ENCODE data around the gene CHGA. TPM values are rescaled to one million over a fixed set of nuclear protein-coding genes. Genes with fewer than 3 reads are reported as not detected.

CHGA gene
- not detected for total RNA-seq

GRCh38 chr14:92922883-92923743, at the start of gene CHGA:
Gene CHGA (plus strand): TSS chr14:92923150. CDS start chr14:92923360, 210 bp downstream.
- ChIA-PET POLR2A (no interaction called here), CTCF (no interaction called here)

GRCh38 chr14:92874962-92875661, 47.8 kb upstream of the CHGA start:
- H3K4me1 Mint-ChIP-seq (ENCODE audit: low read depth) = no peaks in the 10 kb centered on the region
- DNase-seq (no peak), ATAC-seq (no peak)
- no peaks in the 10 kb centered on the region for H3K9me3 Mint-ChIP-seq (ENCODE audit: insufficient read depth)
- ChIA-PET POLR2A (no interaction called here), CTCF (no interaction called here)
- H3K36me3 Mint-ChIP-seq (ENCODE audit: low read depth) = no peaks in the 10 kb centered on the region
- H3K27ac Mint-ChIP-seq = no peak overlapping the region
- H3K27me3 Mint-ChIP-seq (ENCODE audit: low read depth) = peaks cover 17% of the 10 kb centered on the region
- H3K4me3 Mint-ChIP-seq = no peak overlapping the region

More at GRCh38 chr14:92922883-92923743, at the start of gene CHGA:
- H3K4me3 Mint-ChIP-seq = no peak within 1 kb of the TSS
- H3K9me3 Mint-ChIP-seq (ENCODE audit: insufficient read depth) = no peaks in the 10 kb centered on the region
- peaks cover 20% of the 10 kb centered on the region for H3K27me3 Mint-ChIP-seq (ENCODE audit: low read depth)
- peak; percentile 83 for ATAC-seq
- H3K4me1 Mint-ChIP-seq (ENCODE audit: low read depth) = peaks cover 4% of the 10 kb centered on the region
- H3K27ac Mint-ChIP-seq = no peak within 1 kb of the TSS
- peak; percentile 74 for DNase-seq
- H3K36me3 Mint-ChIP-seq (ENCODE audit: low read depth) = no peaks in the 10 kb centered on the region

GRCh38 chr14:92877757-92878431, 45.1 kb upstream of the CHGA start:
- Mint-ChIP-seq H3K9me3 (ENCODE audit: insufficient read depth) (no peaks in the 10 kb centered on the region), H3K36me3 (ENCODE audit: low read depth) (no peaks in the 10 kb centered on the region), H3K27me3 (ENCODE audit: low read depth) (peaks cover 28% of the 10 kb centered on the region), H3K27ac (no peak overlapping the region), H3K4me1 (ENCODE audit: low read depth) (no peaks in the 10 kb centered on the region), H3K4me3 (no peak overlapping the region)
- ChIA-PET POLR2A (no interaction called here), CTCF (no interaction called here)
- ATAC-seq (no peak), DNase-seq (no peak)

GRCh38 chr14:92880351-92880750, 42.6 kb upstream of the CHGA start:
- Mint-ChIP-seq H3K4me3 (no peak overlapping the region), H3K9me3 (ENCODE audit: insufficient read depth) (no peaks in the 10 kb centered on the region), H3K4me1 (ENCODE audit: low read depth) (no peaks in the 10 kb centered on the region), H3K36me3 (ENCODE audit: low read depth) (no peaks in the 10 kb centered on the region), H3K27me3 (ENCODE audit: low read depth) (peaks cover 30% of the 10 kb centered on the region), H3K27ac (no peak overlapping the region)
- ChIA-PET CTCF (no interaction called here), POLR2A (no interaction called here)
- no peak for ATAC-seq
- no peak for DNase-seq

- Mint-ChIP-seq H3K27me3 (ENCODE audit: low read depth) (peaks cover 32% of the 10 kb centered on the region), H3K4me3 (no peak overlapping the region), H3K9me3 (ENCODE audit: insufficient read depth) (no peaks in the 10 kb centered on the region), H3K4me1 (ENCODE audit: low read depth) (no peaks in the 10 kb centered on the region), H3K36me3 (ENCODE audit: low read depth) (no peaks in the 10 kb centered on the region), H3K27ac (no peak overlapping the region)
- DNase-seq = no peak
- POLR2A ChIA-PET = no interaction called here
- no peak for ATAC-seq
- CTCF ChIA-PET = no interaction called here
These were observed 42.1 kb upstream of the CHGA start for GRCh38 chr14:92880851-92881250.

- Mint-ChIP-seq H3K27me3 (ENCODE audit: low read depth) (peaks cover 27% of the 10 kb centered on the region), H3K9me3 (ENCODE audit: insufficient read depth) (no peaks in the 10 kb centered on the region), H3K27ac (no peak overlapping the region), H3K4me3 (no peak overlapping the region), H3K36me3 (ENCODE audit: low read depth) (no peaks in the 10 kb centered on the region), H3K4me1 (ENCODE audit: low read depth) (no peaks in the 10 kb centered on the region)
- no peak for DNase-seq
- ATAC-seq = no peak
- POLR2A ChIA-PET = no interaction called here
- CTCF ChIA-PET = no interaction called here
These were observed 39.9 kb upstream of the CHGA start for GRCh38 chr14:92883066-92883465.

GRCh38 chr14:92884410-92884809, 38.5 kb upstream of the CHGA start:
- ChIA-PET POLR2A (no interaction called here), CTCF (no interaction called here)
- Mint-ChIP-seq H3K4me1 (ENCODE audit: low read depth) (no peaks in the 10 kb centered on the region), H3K9me3 (ENCODE audit: insufficient read depth) (no peaks in the 10 kb centered on the region), H3K4me3 (no peak overlapping the region), H3K36me3 (ENCODE audit: low read depth) (no peaks in the 10 kb centered on the region), H3K27ac (no peak overlapping the region), H3K27me3 (ENCODE audit: low read depth) (peaks cover 36% of the 10 kb centered on the region)
- no peak for ATAC-seq
- DNase-seq = no peak

- ATAC-seq = no peak
- DNase-seq = no peak
- no peaks in the 10 kb centered on the region for H3K4me1 Mint-ChIP-seq (ENCODE audit: low read depth)
- H3K36me3 Mint-ChIP-seq (ENCODE audit: low read depth) = no peaks in the 10 kb centered on the region
- ChIA-PET CTCF (no interaction called here), POLR2A (no interaction called here)
- H3K27ac Mint-ChIP-seq = no peak overlapping the region
- H3K27me3 Mint-ChIP-seq (ENCODE audit: low read depth) = peaks cover 34% of the 10 kb centered on the region
- H3K4me3 Mint-ChIP-seq = no peak overlapping the region
- no peaks in the 10 kb centered on the region for H3K9me3 Mint-ChIP-seq (ENCODE audit: insufficient read depth)
These were observed 37.5 kb upstream of the CHGA start for GRCh38 chr14:92885279-92886061.

GRCh38 chr14:92886337-92886736, 36.6 kb upstream of the CHGA start:
- no peaks in the 10 kb centered on the region for H3K9me3 Mint-ChIP-seq (ENCODE audit: insufficient read depth)
- ChIA-PET POLR2A (no interaction called here), CTCF (no interaction called here)
- peaks cover 28% of the 10 kb centered on the region for H3K27me3 Mint-ChIP-seq (ENCODE audit: low read depth)
- no peak overlapping the region for H3K27ac Mint-ChIP-seq
- H3K36me3 Mint-ChIP-seq (ENCODE audit: low read depth) = no peaks in the 10 kb centered on the region
- no peak for DNase-seq
- no peaks in the 10 kb centered on the region for H3K4me1 Mint-ChIP-seq (ENCODE audit: low read depth)
- no peak for ATAC-seq
- H3K4me3 Mint-ChIP-seq = no peak overlapping the region

- H3K9me3 Mint-ChIP-seq (ENCODE audit: insufficient read depth) = no peaks in the 10 kb centered on the region
- H3K27me3 Mint-ChIP-seq (ENCODE audit: low read depth) = peaks cover 23% of the 10 kb centered on the region
- H3K4me3 Mint-ChIP-seq = no peak overlapping the region
- H3K36me3 Mint-ChIP-seq (ENCODE audit: low read depth) = no peaks in the 10 kb centered on the region
- ChIA-PET POLR2A (no interaction called here), CTCF (no interaction called here)
- DNase-seq (no peak), ATAC-seq (no peak)
- no peak overlapping the region for H3K27ac Mint-ChIP-seq
- no peaks in the 10 kb centered on the region for H3K4me1 Mint-ChIP-seq (ENCODE audit: low read depth)
These were observed 35.8 kb upstream of the CHGA start for GRCh38 chr14:92887157-92887556.

GRCh38 chr14:92888896-92889295, 34.1 kb upstream of the CHGA start:
- peaks cover 25% of the 10 kb centered on the region for H3K27me3 Mint-ChIP-seq (ENCODE audit: low read depth)
- no peaks in the 10 kb centered on the region for H3K36me3 Mint-ChIP-seq (ENCODE audit: low read depth)
- H3K27ac Mint-ChIP-seq = no peak overlapping the region
- no peak for ATAC-seq
- no peak for DNase-seq
- CTCF ChIA-PET = no interaction called here
- POLR2A ChIA-PET = no interaction called here
- H3K4me3 Mint-ChIP-seq = no peak overlapping the region
- H3K9me3 Mint-ChIP-seq (ENCODE audit: insufficient read depth) = peaks cover 9% of the 10 kb centered on the region
- H3K4me1 Mint-ChIP-seq (ENCODE audit: low read depth) = no peaks in the 10 kb centered on the region
